PC-3 (cell line): ENCODE data around the gene CREBBP. TPM values are rescaled to one million over a fixed set of nuclear protein-coding genes. Genes with fewer than 3 reads are reported as not detected.

ENCODE experiments used
- ATAC-seq: fragments of 200-7000 bp; cut with Tn5 transposase; 2 replicates; pipeline ENCODE4 v1.9.1; 2020; ENCODE audit warnings: mild to moderate bottlenecking, moderate library complexity
- BruUV-seq: library from RNA; stranded (reverse); fragments of 400-500 nt; replicated peaks from 2 replicates; lab custom pipeline; 2021; lab: Mats Ljungman, UMichigan
- CTCF ChIA-PET: fragments of 300-600 bp; sonication (Branson Sonifier 250); formaldehyde crosslinking; loops from one replicate; lab custom pipeline; 2022; ENCODE audit warnings: antibody characterized with exemption; lab: Charles Lee
- POLR2A ChIA-PET: fragments of 300-600 bp; sonication (Branson Sonifier 250); formaldehyde crosslinking; loops from one replicate; lab custom pipeline; 2022; ENCODE audit warnings: antibody characterized with exemption; ENCODE audit not compliant: unreplicated experiment; lab: Charles Lee
- DNase-seq: peaks from one replicate; pipeline ENCODE4 v3.0.0-alpha.2; 2015
- H2AFZ ChIP-seq: fragments of 300-600 bp; sonication (generic); 2 replicates; pipeline ENCODE4 v1.6.0; 2016; ENCODE audit warnings: antibody characterized with exemption, low read length
- H3F3A ChIP-seq: fragments of 300-600 bp; sonication (generic); one replicate; pipeline ENCODE4 v1.6.0; 2017; ENCODE audit warnings: antibody characterized with exemption, low read length, control low read depth, mild to moderate bottlenecking; ENCODE audit not compliant: unreplicated experiment
- H3K27ac ChIP-seq: fragments of 300-600 bp; sonication (generic); 2 replicates; pipeline ENCODE4 v1.5.1; 2016; ENCODE audit warnings: mild to moderate bottlenecking, low read length
- H3K27me3 ChIP-seq: fragments of 300-600 bp; sonication (generic); 2 replicates; pipeline ENCODE4 v1.6.1; 2016; ENCODE audit warnings: low read length, mixed read lengths
- H3K36me3 ChIP-seq: fragments of 300-600 bp; sonication (generic); 2 replicates; pipeline ENCODE4 v1.6.1; 2016; ENCODE audit warnings: low read depth, mixed run types, low read length, mixed read lengths
- H3K4me1 ChIP-seq: fragments of 300-600 bp; sonication (generic); 2 replicates; pipeline ENCODE4 v1.5.1; 2016; ENCODE audit warnings: low read length; ENCODE audit not compliant: insufficient read depth
- H3K4me2 ChIP-seq: fragments of 300-600 bp; sonication (generic); 2 replicates; pipeline ENCODE4 v1.6.0; 2016; ENCODE audit warnings: low read length
- H3K4me3 ChIP-seq: fragments of 300-600 bp; sonication (generic); 2 replicates; pipeline ENCODE4 v1.5.1; 2016; ENCODE audit warnings: mild to moderate bottlenecking, low read length, mixed read lengths
- H3K79me2 ChIP-seq: fragments of 300-600 bp; sonication (generic); 2 replicates; pipeline ENCODE4 v1.6.1; 2017; ENCODE audit warnings: low read length, mixed read lengths
- H3K9ac ChIP-seq: fragments of 300-600 bp; sonication (generic); 2 replicates; pipeline ENCODE4 v1.6.0; 2016; ENCODE audit warnings: mild to moderate bottlenecking, low read length
- H3K9me2 ChIP-seq: fragments of 300-600 bp; sonication (generic); replicated peaks from 2 replicates; pipeline ENCODE4 v1.6.1; 2016; ENCODE audit warnings: mixed run types, low read length, mixed read lengths
- H3K9me3 ChIP-seq: fragments of 300-600 bp; sonication (generic); 2 replicates; pipeline ENCODE4 v1.6.1; 2016; ENCODE audit warnings: low read length, mixed read lengths
- H4K20me1 ChIP-seq: fragments of 300-600 bp; sonication (generic); 2 replicates; pipeline ENCODE4 v1.6.1; 2016; ENCODE audit warnings: low read length, mixed read lengths
- CTCF ChIP-seq: fragments of 300-600 bp; sonication (generic); conservative IDR thresholded peaks from 2 replicates; pipeline ENCODE4 v1.5.1; 2017; ENCODE audit warnings: antibody characterized with exemption, low read depth, mild to moderate bottlenecking, low read length
- EZH2 ChIP-seq: fragments of 300-600 bp; sonication (generic); IDR thresholded peaks from one replicate; pipeline ENCODE4 v1.6.1; 2017; ENCODE audit warnings: antibody characterized with exemption, mild to moderate bottlenecking, low read length; ENCODE audit not compliant: unreplicated experiment
- EZH2phosphoT487 ChIP-seq: fragments of 300-600 bp; sonication (generic); IDR thresholded peaks from 2 replicates; pipeline ENCODE4 v1.6.1; 2018; ENCODE audit warnings: mild to moderate bottlenecking, antibody characterized with exemption, low read length, borderline replicate concordance
- intact Hi-C: fragments of 100-400 bp; cut with micrococcal nuclease; formaldehyde crosslinking; loops from 2 replicates; pipeline ENCODE4 v1.9.0; 2023
- total RNA-seq: library from RNA; depleted of rRNA; stranded (reverse); fragments of >200 nt; gene quantifications from 2 replicates; pipeline ENCODE4 v1.2.3, GENCODE V29; 2014

CREBBP gene
- total RNA-seq, 1 experiment from 2014 or later: 21.9 TPM

- no peaks in the 10 kb centered on the region for H3K9me2 ChIP-seq
- no peak overlapping the region for H3K9ac ChIP-seq
- DNase-seq (no peak), ATAC-seq (no peak)
- ChIA-PET CTCF (no interaction called here), POLR2A (no interaction called here)
- no peaks in the 10 kb centered on the region for H3K27me3 ChIP-seq
- TF ChIP-seq EZH2phosphoT487 (no peak), CTCF (no peak), EZH2 (no peak)
- no peak overlapping the region for H2AFZ ChIP-seq
- no peaks in the 10 kb centered on the region for H3K9me3 ChIP-seq
- H3K36me3 ChIP-seq: no peaks in the 10 kb centered on the region
- H3K27ac ChIP-seq: no peak overlapping the region
- no peak overlapping the region for H3K4me3 ChIP-seq
- peaks cover 4% of the 10 kb centered on the region for H3K79me2 ChIP-seq
- H3K4me2 ChIP-seq: no peak overlapping the region
- no peaks in the 10 kb centered on the region; the same call in 1 of the 2 replicates for H3K4me1 ChIP-seq
- no peaks in the 10 kb centered on the region for H4K20me1 ChIP-seq
- no peaks in the 10 kb centered on the region for H3F3A ChIP-seq
- intact Hi-C loops: no loop called here
- no TSS peak for BruUV-seq
Measured at GRCh38 chr16:3884398-3884797, 3.9 kb upstream of the CREBBP start.

DNA sequence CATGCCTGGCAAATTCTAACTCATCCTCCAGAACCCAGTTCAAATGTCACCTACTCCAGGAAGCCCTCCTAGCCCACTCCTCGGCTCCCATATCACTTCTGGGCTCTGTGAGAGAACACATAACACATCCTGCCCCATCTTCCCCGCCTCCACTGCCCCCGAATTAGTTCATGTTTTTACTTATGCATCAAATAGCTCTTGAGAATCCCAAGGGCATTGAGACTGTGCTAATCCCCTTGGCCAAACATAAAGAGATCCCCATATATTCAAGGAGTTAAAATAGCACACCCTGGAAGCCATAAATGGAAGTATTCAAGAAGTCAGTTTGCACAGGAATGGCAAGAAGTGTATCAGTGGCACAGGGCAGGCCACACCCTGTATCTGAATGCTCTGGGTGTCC lies 2.0 kb upstream of the CREBBP start:
- POLR2A ChIA-PET: no interaction called here
- no peak for DNase-seq
- Histone ChIP-seq H4K20me1 (peaks cover 18% of the 10 kb centered on the region), H3K4me2 (no peak overlapping the region), H3K79me2 (peaks cover 23% of the 10 kb centered on the region), H3K9me3 (no peaks in the 10 kb centered on the region), H3K36me3 (no peaks in the 10 kb centered on the region), H3K9me2 (no peaks in the 10 kb centered on the region), H3K9ac (no peak overlapping the region), H3K27me3 (no peaks in the 10 kb centered on the region), H3K27ac (no peak overlapping the region), H2AFZ (no peak overlapping the region), H3F3A (no peaks in the 10 kb centered on the region), H3K4me3 (no peak overlapping the region), H3K4me1 (peaks cover 10% of the 10 kb centered on the region; the same call in 1 of the 2 replicates)
- ATAC-seq: no peak
- intact Hi-C loops: no loop called here
- CTCF ChIA-PET: no interaction called here
- TF ChIP-seq EZH2 (no peak), EZH2phosphoT487 (no peak), CTCF (no peak)
- BruUV-seq: no TSS peak

DNA sequence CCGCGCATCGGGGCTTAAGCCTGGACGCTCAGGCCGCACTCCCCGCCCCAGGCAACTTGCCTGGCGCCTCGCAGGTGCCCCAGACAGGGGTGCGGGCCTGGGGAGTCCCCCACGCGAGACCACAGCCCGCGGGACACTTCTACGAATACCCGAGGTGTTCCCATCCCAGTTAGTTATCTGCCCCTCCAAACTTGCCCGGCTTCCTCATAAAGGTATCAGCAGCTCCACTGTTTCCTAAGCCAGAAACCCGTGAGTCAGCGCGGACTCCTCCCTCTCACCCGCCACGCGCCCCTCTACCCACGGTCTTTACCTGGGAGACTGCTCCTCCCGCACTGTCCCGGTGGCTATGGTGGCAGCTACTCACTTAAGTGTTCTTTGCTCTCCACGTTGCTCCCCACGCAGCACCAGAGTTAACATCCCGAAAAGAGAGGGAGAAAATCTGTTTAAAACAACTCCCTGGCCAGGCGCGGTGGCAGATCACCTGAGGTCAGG lies 1.0 kb upstream of the CREBBP start:
- no peak for TF ChIP-seq EZH2phosphoT487
- TF ChIP-seq EZH2: no peak
- no peak for TF ChIP-seq CTCF
- Histone ChIP-seq H4K20me1 (peaks cover 28% of the 10 kb centered on the region), H3K4me3 (peak overlapping the region; percentile 70), H3K4me1 (peaks cover 17% of the 10 kb centered on the region), H3K27ac (no peak overlapping the region), H3F3A (no peaks in the 10 kb centered on the region), H3K9me3 (no peaks in the 10 kb centered on the region), H2AFZ (no peak overlapping the region), H3K9ac (peak overlapping the region; percentile 89; the same call in 1 of the 2 replicates), H3K27me3 (no peaks in the 10 kb centered on the region), H3K79me2 (peaks cover 33% of the 10 kb centered on the region), H3K36me3 (no peaks in the 10 kb centered on the region), H3K4me2 (peak overlapping the region; percentile 91), H3K9me2 (no peaks in the 10 kb centered on the region)
- DNase-seq: no peak
- no peak for ATAC-seq
- intact Hi-C loops: no loop called here
- CTCF ChIA-PET: no interaction called here
- POLR2A ChIA-PET: no interaction called here
- BruUV-seq: TSS peak; percentile 66
